HFFc6 (cell line): ENCODE results near the gene COG5. TPM values are rescaled to one million over a fixed set of nuclear protein-coding genes. Genes with fewer than 3 reads are reported as not detected.

Source experiments
- DNase-seq: peaks from one replicate; pipeline ENCODE4 v3.0.0-alpha.2; 2018
- H3K27ac Mint-ChIP-seq: 2 replicates; pipeline ENCODE4 v1.8.0; 2020; ENCODE audit warnings: mild to moderate bottlenecking, mixed read lengths
- H3K27me3 Mint-ChIP-seq: 2 replicates; pipeline ENCODE4 v1.8.0; 2021; ENCODE audit warnings: mild to moderate bottlenecking, moderate library complexity, mixed read lengths; ENCODE audit not compliant: insufficient read depth
- H3K36me3 Mint-ChIP-seq: 2 replicates; pipeline ENCODE4 v1.8.0; 2021; ENCODE audit warnings: low read depth, mixed read lengths
- H3K4me1 Mint-ChIP-seq: 2 replicates; pipeline ENCODE4 v1.8.0; 2020; ENCODE audit warnings: low read depth, mixed read lengths
- H3K4me3 Mint-ChIP-seq: 2 replicates; pipeline ENCODE4 v1.8.0; 2020; ENCODE audit warnings: mild to moderate bottlenecking, moderate library complexity, mixed read lengths
- H3K9me3 Mint-ChIP-seq: 2 replicates; pipeline ENCODE4 v1.8.0; 2020; ENCODE audit warnings: mild to moderate bottlenecking, mixed read lengths
- total RNA-seq, 6 experiments: library from RNA; stranded (reverse); fragmentation: NEBNext Ultra II Directional; extraction: Animal tissue kit (Norgen Biotek cat#: 25700); gene quantifications; 2 replicates in 1 of 6; 3 replicates in 5 of 6; pipeline ENCODE4 v1.2.3, GENCODE V29; 2021
- TF ChIP-seq, protein P1 (sequence below): fragments of 200-600 bp; sonication (generic); IDR thresholded peaks from 2 replicates; pipeline ENCODE4 v1.5.0; 2021; ENCODE audit warnings: antibody characterized with exemption, mild to moderate bottlenecking

Gene COG5
- total RNA-seq, 6 experiments from 2014 or later, result 25.6 to 34.8 (median 31.6) TPM

DNA sequence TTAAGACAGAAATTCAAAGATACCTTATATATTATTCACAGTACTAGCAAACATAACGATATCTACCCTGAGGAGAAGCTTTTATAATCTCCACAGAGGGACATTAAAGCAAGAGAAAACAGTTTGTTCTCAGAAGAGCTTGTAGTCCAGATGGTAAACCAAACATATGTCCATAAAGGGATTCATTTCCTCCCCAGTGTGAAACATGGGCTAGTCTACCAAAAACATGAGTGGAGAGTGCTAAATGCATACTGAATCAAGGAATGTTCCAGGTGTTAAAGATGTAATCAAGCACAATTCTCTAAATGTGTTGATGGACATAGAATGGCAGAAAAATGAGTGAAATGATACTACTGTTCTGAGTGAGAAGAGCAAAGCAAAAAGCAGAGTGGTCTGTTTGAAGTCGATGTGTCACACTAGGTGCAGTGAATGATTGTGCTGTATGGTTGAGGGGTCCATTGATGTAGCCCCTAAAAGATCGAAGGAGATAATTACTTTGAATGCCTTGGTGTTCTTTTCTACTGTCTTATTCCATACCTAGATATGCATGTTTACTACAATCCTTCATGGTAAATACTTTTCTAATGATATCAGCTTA is 41.6 kb upstream of the COG5 start:
- TF ChIP-seq, protein P1, sequence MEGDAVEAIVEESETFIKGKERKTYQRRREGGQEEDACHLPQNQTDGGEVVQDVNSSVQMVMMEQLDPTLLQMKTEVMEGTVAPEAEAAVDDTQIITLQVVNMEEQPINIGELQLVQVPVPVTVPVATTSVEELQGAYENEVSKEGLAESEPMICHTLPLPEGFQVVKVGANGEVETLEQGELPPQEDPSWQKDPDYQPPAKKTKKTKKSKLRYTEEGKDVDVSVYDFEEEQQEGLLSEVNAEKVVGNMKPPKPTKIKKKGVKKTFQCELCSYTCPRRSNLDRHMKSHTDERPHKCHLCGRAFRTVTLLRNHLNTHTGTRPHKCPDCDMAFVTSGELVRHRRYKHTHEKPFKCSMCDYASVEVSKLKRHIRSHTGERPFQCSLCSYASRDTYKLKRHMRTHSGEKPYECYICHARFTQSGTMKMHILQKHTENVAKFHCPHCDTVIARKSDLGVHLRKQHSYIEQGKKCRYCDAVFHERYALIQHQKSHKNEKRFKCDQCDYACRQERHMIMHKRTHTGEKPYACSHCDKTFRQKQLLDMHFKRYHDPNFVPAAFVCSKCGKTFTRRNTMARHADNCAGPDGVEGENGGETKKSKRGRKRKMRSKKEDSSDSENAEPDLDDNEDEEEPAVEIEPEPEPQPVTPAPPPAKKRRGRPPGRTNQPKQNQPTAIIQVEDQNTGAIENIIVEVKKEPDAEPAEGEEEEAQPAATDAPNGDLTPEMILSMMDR, result no peak
- Mint-ChIP-seq H3K27me3 (no peaks in the 10 kb centered on the region), H3K36me3 (peaks cover 18% of the 10 kb centered on the region), H3K4me1 (peaks cover 10% of the 10 kb centered on the region), H3K4me3 (no peak overlapping the region), H3K9me3 (no peaks in the 10 kb centered on the region), H3K27ac (no peak overlapping the region)
- DNase-seq, result no peak

DNA sequence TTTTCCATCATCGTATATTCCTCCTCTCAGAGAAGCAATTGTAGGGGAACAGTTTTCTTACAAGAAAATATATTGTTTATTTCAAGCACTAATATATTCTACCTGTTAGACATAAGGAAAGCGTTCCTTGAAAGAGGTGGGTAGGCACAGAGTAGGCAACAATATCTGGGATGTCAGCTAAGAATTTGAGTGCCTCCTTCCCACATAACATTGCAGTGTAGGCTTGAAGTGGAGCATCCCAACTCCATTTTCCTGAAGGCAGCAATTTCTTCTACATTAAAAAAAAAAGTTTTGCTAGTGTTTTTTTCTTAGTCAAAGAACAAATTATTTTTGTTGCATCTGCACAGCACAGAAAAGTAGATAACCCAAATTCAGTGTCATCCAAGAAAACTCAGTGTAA is 37.1 kb upstream of the COG5 start:
- H3K36me3 Mint-ChIP-seq, result peaks cover 22% of the 10 kb centered on the region
- H3K27me3 Mint-ChIP-seq, result no peaks in the 10 kb centered on the region
- DNase-seq, result no peak
- TF ChIP-seq, protein P1, result no peak
- H3K4me3 Mint-ChIP-seq, result no peak overlapping the region
- H3K4me1 Mint-ChIP-seq, result peaks cover 25% of the 10 kb centered on the region
- H3K27ac Mint-ChIP-seq, result no peak overlapping the region
- no peaks in the 10 kb centered on the region for H3K9me3 Mint-ChIP-seq

DNA sequence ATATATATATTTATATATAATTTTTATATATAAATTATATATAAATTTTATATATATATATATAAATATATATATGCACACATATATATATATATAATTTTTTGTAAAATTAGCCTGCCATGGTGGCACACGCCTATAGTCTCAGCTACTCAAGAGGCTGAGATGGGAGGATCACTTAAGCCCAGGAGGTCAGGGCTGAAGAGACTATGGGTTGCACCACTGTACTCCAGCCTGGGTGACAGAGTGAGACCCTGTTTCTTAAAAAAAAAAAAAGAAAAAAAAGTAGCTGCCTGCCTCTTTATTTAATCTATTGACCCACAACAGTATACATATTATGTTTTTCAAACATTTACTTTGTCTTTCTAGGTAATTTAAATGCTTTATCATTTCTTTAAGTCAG is 35.5 kb upstream of the COG5 start:
- peaks cover 31% of the 10 kb centered on the region for H3K36me3 Mint-ChIP-seq
- H3K27ac Mint-ChIP-seq, result no peak overlapping the region
- H3K27me3 Mint-ChIP-seq, result no peaks in the 10 kb centered on the region
- no peak overlapping the region for H3K4me3 Mint-ChIP-seq
- TF ChIP-seq, protein P1, result no peak
- no peak for DNase-seq
- H3K4me1 Mint-ChIP-seq, result peaks cover 31% of the 10 kb centered on the region
- H3K9me3 Mint-ChIP-seq, result no peaks in the 10 kb centered on the region

DNA sequence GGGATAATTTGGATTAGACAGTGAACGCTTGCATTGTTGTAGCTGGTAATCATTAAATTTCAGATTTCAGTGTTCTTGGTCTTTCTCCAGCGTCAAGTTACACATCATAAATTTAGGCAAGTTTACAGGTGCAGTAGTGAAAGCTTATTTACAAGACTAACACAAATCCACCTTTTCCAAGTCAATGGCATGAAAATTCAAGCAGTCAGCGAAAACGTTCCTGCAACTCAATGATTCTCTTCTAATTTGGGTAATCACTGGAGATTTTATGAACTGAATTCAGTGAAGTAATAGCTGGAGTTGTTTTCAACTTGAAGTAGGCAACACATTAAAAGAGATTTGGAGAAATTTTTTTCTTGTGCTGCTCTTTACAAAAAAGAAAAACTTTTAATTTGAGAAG is 34.2 kb upstream of the COG5 start:
- Mint-ChIP-seq H3K27me3 (no peaks in the 10 kb centered on the region), H3K9me3 (no peaks in the 10 kb centered on the region), H3K36me3 (peaks cover 44% of the 10 kb centered on the region), H3K27ac (no peak overlapping the region), H3K4me1 (peaks cover 44% of the 10 kb centered on the region), H3K4me3 (no peak overlapping the region)
- TF ChIP-seq, protein P1, result no peak
- DNase-seq, result no peak

DNA sequence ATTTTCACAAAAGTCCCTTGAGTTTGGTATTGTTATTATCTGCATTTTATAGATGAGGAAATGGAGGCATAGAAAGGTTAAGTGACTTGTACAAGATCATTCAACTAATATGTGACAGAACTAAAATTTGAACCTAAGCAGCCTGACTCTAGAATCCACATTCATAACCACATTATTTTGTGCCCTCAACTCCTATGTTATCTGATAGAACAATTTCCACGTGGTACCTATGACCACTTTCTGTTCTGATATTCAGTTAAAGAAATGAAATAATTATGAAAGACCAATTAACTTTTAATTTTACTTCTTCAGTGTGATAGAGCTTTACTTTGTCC is 33.8 kb upstream of the COG5 start:
- DNase-seq, result no peak
- Mint-ChIP-seq H3K36me3 (peaks cover 44% of the 10 kb centered on the region), H3K4me1 (peaks cover 48% of the 10 kb centered on the region), H3K27me3 (no peaks in the 10 kb centered on the region), H3K9me3 (no peaks in the 10 kb centered on the region), H3K4me3 (no peak overlapping the region), H3K27ac (no peak overlapping the region)
- TF ChIP-seq, protein P1, result no peak
